NCI-H2029 treated with DMSO at 0.1 percent for 48 hours (cell line): ENCODE data around the gene PDE6B.
"Not testable (repeated sequence)": the region's sequence is repeated elsewhere in the genome, so short reads cannot be mapped to it uniquely, and the experiment has no call there.

ENCODE experiments used
- DNase-seq: peaks from one replicate; lab custom pipeline; 2025; lab: John Stamatoyannopoulos, UW

PDE6B gene

GRCh38 chr4:656436-657337, 31.3 kb downstream of the PDE6B start:
- no peak for DNase-seq

- no peak for DNase-seq
These were observed 32.0 kb downstream of the PDE6B start for GRCh38 chr4:657338-657833.

- DNase-seq: no peak
These were observed 32.7 kb downstream of the PDE6B start for GRCh38 chr4:657834-658667.

- no peak for DNase-seq
These were observed 33.6 kb downstream of the PDE6B start for GRCh38 chr4:658681-659667.

GRCh38 chr4:659851-660250, 34.5 kb downstream of the PDE6B start:
- DNase-seq: no peak

GRCh38 chr4:660401-660800, 35.0 kb downstream of the PDE6B start:
- no peak for DNase-seq

- no peak for DNase-seq
These were observed 35.9 kb downstream of the PDE6B start for GRCh38 chr4:661231-661630.

- DNase-seq: no peak
These were observed 36.7 kb downstream of the PDE6B start for GRCh38 chr4:661881-662761.

GRCh38 chr4:663046-663437, 37.7 kb downstream of the PDE6B start:
- DNase-seq: no peak

GRCh38 chr4:663438-664428, 38.4 kb downstream of the PDE6B start:
- no peak for DNase-seq

- no peak for DNase-seq
These were observed 39.4 kb downstream of the PDE6B start for GRCh38 chr4:664713-665231.

GRCh38 chr4:665381-665750, 40.0 kb downstream of the PDE6B start:
- DNase-seq: no peak

- no peak for DNase-seq
These were observed 40.5 kb downstream of the PDE6B start for GRCh38 chr4:665751-666435.

- no peak for DNase-seq
These were observed 41.0 kb downstream of the PDE6B start for GRCh38 chr4:666436-666810.

GRCh38 chr4:666822-667544, 41.6 kb downstream of the PDE6B start:
- DNase-seq: no peak

GRCh38 chr4:667545-667925, 42.2 kb downstream of the PDE6B start:
- no peak for DNase-seq

- not testable (repeated sequence) for DNase-seq
These were observed 42.8 kb downstream of the PDE6B start for GRCh38 chr4:668219-668618.
